Measurements from ENCODE around the gene CCDC88C.
A peak's percentile ranks its signal among the peaks of the same experiment; 100 is the strongest.

Gene CCDC88C

GRCh38 chr14:91381801-91382670, 35.6 kb downstream of the CCDC88C start:
- Histone ChIP-seq H3K9ac (ENCODE audit: low read length in 5 of 5) (no peak overlapping the region), H3K4me1 (ENCODE audit: control insufficient read depth in 5 of 5, insufficient read depth in 5 of 5, low read length in 5 of 5) (peaks cover 6 to 50% (median 40%) of the 10 kb centered on the region in 5 donors), H3K27ac (ENCODE audit: low read depth, low read length) (no peak overlapping the region), H3K4me3 (ENCODE audit: low read depth in 1 of 5, low read length in 5 of 5) (no peak overlapping the region), H3K36me3 (ENCODE audit: control insufficient read depth in 5 of 5, insufficient read depth in 5 of 5, low read length in 5 of 5) (no peaks in the 10 kb centered on the region), H3K9me3 (ENCODE audit: control insufficient read depth in 5 of 5, low read length in 5 of 5) (no peaks in the 10 kb centered on the region), H3K27me3 (ENCODE audit: control insufficient read depth in 5 of 5, insufficient read depth in 4 of 5, low read length in 5 of 5) (no peaks in the 10 kb centered on the region)

GRCh38 chr14:91380610-91381371, 36.8 kb downstream of the CCDC88C start:
- Histone ChIP-seq H3K9me3 (ENCODE audit: control insufficient read depth in 5 of 5, low read length in 5 of 5) (no peaks in the 10 kb centered on the region), H3K27me3 (ENCODE audit: control insufficient read depth in 5 of 5, insufficient read depth in 4 of 5, low read length in 5 of 5) (no peaks in the 10 kb centered on the region), H3K4me3 (ENCODE audit: low read depth in 1 of 5, low read length in 5 of 5) (no peak overlapping the region), H3K27ac (ENCODE audit: low read depth, low read length) (no peak overlapping the region), H3K4me1 (ENCODE audit: control insufficient read depth in 5 of 5, insufficient read depth in 5 of 5, low read length in 5 of 5) (peaks cover 6 to 60% (median 47%) of the 10 kb centered on the region in 5 donors), H3K9ac (ENCODE audit: low read length in 5 of 5) (no peak overlapping the region), H3K36me3 (ENCODE audit: control insufficient read depth in 5 of 5, insufficient read depth in 5 of 5, low read length in 5 of 5) (no peaks in the 10 kb centered on the region)

DNA sequence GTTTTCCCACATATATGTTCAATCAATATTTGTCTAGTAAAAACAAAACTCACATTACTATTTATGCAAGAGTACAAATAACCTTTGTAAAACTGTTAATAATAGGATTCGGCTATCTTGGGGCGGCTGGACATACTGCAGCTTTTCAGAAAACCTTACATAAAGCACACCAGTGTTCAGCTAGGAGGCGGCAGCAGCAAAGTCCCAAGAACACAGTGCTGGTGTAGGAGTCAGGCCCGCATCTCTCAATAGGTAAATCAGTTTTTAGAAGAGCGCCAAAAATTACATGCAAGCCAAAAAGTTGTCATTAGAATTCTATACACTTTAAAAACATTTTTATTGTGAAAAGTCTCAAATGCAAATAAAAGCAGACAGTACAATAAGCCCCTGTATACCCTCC, 37.5 kb downstream of the CCDC88C start:
- no peak overlapping the region for H3K4me3 ChIP-seq (ENCODE audit: low read depth in 1 of 5, low read length in 5 of 5)
- no peaks in the 10 kb centered on the region for H3K9me3 ChIP-seq (ENCODE audit: control insufficient read depth in 5 of 5, low read length in 5 of 5)
- no peak overlapping the region for H3K27ac ChIP-seq (ENCODE audit: low read depth, low read length)
- H3K9ac ChIP-seq (ENCODE audit: low read length in 5 of 5), result no peak overlapping the region
- H3K4me1 ChIP-seq (ENCODE audit: control insufficient read depth in 5 of 5, insufficient read depth in 5 of 5, low read length in 5 of 5), result peaks cover 6 to 63% (median 47%) of the 10 kb centered on the region in 5 donors
- no peaks in the 10 kb centered on the region for H3K36me3 ChIP-seq (ENCODE audit: control insufficient read depth in 5 of 5, insufficient read depth in 5 of 5, low read length in 5 of 5)
- H3K27me3 ChIP-seq (ENCODE audit: control insufficient read depth in 5 of 5, insufficient read depth in 4 of 5, low read length in 5 of 5), result no peaks in the 10 kb centered on the region

DNA sequence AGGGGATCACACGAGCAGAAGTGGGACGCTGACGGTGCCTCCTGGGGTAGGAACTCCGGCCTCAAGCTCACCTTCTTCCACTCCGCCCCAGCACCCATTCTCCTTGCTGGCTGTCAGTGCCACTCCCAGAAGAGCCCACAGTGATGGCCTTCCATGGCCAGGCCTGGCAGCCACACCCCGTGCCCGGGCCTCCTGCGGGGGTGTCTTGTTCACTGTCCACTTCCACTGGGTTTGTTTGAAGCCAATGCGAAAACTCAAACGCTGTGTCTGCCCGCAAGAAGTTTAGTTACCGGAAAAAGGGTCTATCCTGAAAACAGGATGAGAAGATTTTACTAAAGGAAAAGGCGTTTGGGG, 38.1 kb downstream of the CCDC88C start:
- peaks cover 6 to 69% (median 47%) of the 10 kb centered on the region in 5 donors for H3K4me1 ChIP-seq (ENCODE audit: control insufficient read depth in 5 of 5, insufficient read depth in 5 of 5, low read length in 5 of 5)
- no peak overlapping the region for H3K27ac ChIP-seq (ENCODE audit: low read depth, low read length)
- no peaks in the 10 kb centered on the region for H3K27me3 ChIP-seq (ENCODE audit: control insufficient read depth in 5 of 5, insufficient read depth in 4 of 5, low read length in 5 of 5)
- no peaks in the 10 kb centered on the region for H3K9me3 ChIP-seq (ENCODE audit: control insufficient read depth in 5 of 5, low read length in 5 of 5)
- no peak overlapping the region for H3K4me3 ChIP-seq (ENCODE audit: low read depth in 1 of 5, low read length in 5 of 5)
- H3K36me3 ChIP-seq (ENCODE audit: control insufficient read depth in 5 of 5, insufficient read depth in 5 of 5, low read length in 5 of 5), result no peaks in the 10 kb centered on the region
- H3K9ac ChIP-seq (ENCODE audit: low read length in 5 of 5), result peak overlapping the region in 1 of 5 donors; percentile 16

DNA sequence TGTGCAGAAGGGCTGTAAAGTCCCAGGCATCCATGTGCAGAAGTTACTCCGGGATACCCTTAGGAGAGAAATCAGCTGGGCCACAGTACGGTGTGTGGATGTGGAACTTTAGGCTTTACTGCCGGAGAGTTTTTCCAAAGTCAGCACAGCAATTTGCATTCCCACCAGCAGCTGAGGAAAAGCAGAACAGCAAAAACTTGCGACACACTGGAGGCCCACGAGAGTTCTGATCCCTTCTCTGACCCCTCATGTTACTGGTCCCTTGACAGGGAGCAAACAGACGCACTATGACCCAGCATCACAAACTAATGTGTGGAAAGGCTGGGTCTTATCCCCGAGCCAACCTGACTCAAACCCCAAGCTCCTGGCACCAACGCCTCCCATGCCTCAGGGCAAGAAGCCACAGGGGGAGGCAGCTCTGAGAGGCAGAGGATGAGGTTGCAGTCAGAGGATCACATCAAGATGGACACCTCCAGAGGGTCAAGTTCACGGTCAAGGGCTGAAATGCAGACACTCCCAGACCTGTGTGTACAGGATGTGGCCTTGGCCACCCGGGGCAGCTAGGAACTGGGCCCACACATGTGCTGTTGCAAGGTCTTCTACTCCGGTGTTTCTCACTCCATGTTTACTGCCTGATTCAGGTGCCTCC, 38.6 kb downstream of the CCDC88C start:
- H3K27ac ChIP-seq (ENCODE audit: low read depth, low read length), result peak overlapping the region; percentile 60

DNA sequence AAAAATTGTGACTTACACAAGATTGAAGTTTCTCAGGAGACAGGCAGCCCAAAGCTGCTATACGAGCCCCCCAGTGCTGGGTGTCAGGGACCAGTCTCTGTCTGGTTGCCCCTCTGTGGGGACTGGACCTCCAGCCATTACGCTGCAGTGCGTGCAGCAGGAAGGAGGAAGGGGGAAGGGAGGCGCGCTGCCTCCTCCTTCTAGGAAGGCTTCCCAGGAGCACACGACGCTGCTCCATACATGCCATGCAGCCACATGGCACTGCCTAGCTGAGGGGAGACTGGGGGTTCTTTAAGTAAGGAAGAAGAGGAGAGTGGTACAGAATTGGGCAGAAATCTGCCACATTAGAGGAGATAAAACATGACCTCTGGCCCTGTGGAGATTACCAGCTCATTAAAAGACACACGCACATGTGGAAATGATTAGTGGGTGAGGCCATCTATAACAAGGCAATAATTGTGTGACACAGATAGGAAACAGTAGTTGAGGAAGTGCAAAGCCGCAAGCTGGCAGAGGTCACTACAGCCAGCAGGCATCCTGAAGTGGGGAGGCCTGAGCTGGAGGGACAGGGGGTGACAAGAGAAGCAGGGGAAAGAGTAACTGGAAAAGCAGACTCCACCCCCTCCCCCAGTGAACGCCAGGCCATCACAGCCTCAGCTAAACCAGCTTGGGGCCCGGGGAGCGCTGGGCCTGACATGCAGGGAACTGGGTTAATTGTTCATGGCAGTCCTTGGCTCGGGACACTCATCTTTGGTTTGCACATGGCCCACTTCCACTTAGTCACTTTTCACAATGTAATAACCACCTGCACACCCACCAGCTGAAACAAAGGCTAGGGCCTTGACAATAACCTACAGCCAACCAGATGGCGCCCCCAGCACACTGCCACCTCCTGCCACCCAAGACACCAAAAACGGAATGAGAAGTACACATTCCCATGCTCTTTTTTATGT, 39.6 kb downstream of the CCDC88C start:
- H3K27me3 ChIP-seq (ENCODE audit: control insufficient read depth in 5 of 5, insufficient read depth in 4 of 5, low read length in 5 of 5), result no peaks in the 10 kb centered on the region
- no peaks in the 10 kb centered on the region for H3K36me3 ChIP-seq (ENCODE audit: control insufficient read depth in 5 of 5, insufficient read depth in 5 of 5, low read length in 5 of 5)
- peaks cover 6 to 79% (median 61%) of the 10 kb centered on the region in 5 donors for H3K4me1 ChIP-seq (ENCODE audit: control insufficient read depth in 5 of 5, insufficient read depth in 5 of 5, low read length in 5 of 5)
- H3K4me3 ChIP-seq (ENCODE audit: low read depth in 1 of 5, low read length in 5 of 5), result no peak overlapping the region
- H3K9ac ChIP-seq (ENCODE audit: low read length in 5 of 5), result no peak overlapping the region
- H3K27ac ChIP-seq (ENCODE audit: low read depth, low read length), result no peak overlapping the region
- H3K9me3 ChIP-seq (ENCODE audit: control insufficient read depth in 5 of 5, low read length in 5 of 5), result no peaks in the 10 kb centered on the region

More for the DNA sequence above, 38.6 kb downstream of the CCDC88C start:
- Histone ChIP-seq H3K36me3 (ENCODE audit: control insufficient read depth in 5 of 5, insufficient read depth in 5 of 5, low read length in 5 of 5) (no peaks in the 10 kb centered on the region), H3K27me3 (ENCODE audit: control insufficient read depth in 5 of 5, insufficient read depth in 4 of 5, low read length in 5 of 5) (no peaks in the 10 kb centered on the region), H3K4me1 (ENCODE audit: control insufficient read depth in 5 of 5, insufficient read depth in 5 of 5, low read length in 5 of 5) (peaks cover 6 to 74% (median 50%) of the 10 kb centered on the region in 5 donors), H3K4me3 (ENCODE audit: low read depth in 1 of 5, low read length in 5 of 5) (no peak overlapping the region), H3K9me3 (ENCODE audit: control insufficient read depth in 5 of 5, low read length in 5 of 5) (no peaks in the 10 kb centered on the region), H3K9ac (ENCODE audit: low read length in 5 of 5) (peak overlapping the region in 2 of 5 donors; percentile 11 to 16)

GRCh38 chr14:91376547-91377477, 40.8 kb downstream of the CCDC88C start:
- H3K9ac ChIP-seq (ENCODE audit: low read length in 5 of 5), result no peak overlapping the region
- no peaks in the 10 kb centered on the region for H3K9me3 ChIP-seq (ENCODE audit: control insufficient read depth in 5 of 5, low read length in 5 of 5)
- no peaks in the 10 kb centered on the region for H3K36me3 ChIP-seq (ENCODE audit: control insufficient read depth in 5 of 5, insufficient read depth in 5 of 5, low read length in 5 of 5)
- no peaks in the 10 kb centered on the region for H3K27me3 ChIP-seq (ENCODE audit: control insufficient read depth in 5 of 5, insufficient read depth in 4 of 5, low read length in 5 of 5)
- peaks cover 6 to 87% (median 69%) of the 10 kb centered on the region in 5 donors for H3K4me1 ChIP-seq (ENCODE audit: control insufficient read depth in 5 of 5, insufficient read depth in 5 of 5, low read length in 5 of 5)
- no peak overlapping the region for H3K27ac ChIP-seq (ENCODE audit: low read depth, low read length)
- H3K4me3 ChIP-seq (ENCODE audit: low read depth in 1 of 5, low read length in 5 of 5), result no peak overlapping the region

- H3K36me3 ChIP-seq (ENCODE audit: control insufficient read depth in 5 of 5, insufficient read depth in 5 of 5, low read length in 5 of 5), result no peaks in the 10 kb centered on the region
- no peak overlapping the region for H3K4me3 ChIP-seq (ENCODE audit: low read depth in 1 of 5, low read length in 5 of 5)
- no peak overlapping the region for H3K9ac ChIP-seq (ENCODE audit: low read length in 5 of 5)
- peaks cover 0 to 3% (median 0%) of the 10 kb centered on the region in 5 donors for H3K27me3 ChIP-seq (ENCODE audit: control insufficient read depth in 5 of 5, insufficient read depth in 4 of 5, low read length in 5 of 5)
- no peaks in the 10 kb centered on the region for H3K9me3 ChIP-seq (ENCODE audit: control insufficient read depth in 5 of 5, low read length in 5 of 5)
- no peak overlapping the region for H3K27ac ChIP-seq (ENCODE audit: low read depth, low read length)
- peaks cover 6 to 93% (median 67%) of the 10 kb centered on the region in 5 donors for H3K4me1 ChIP-seq (ENCODE audit: control insufficient read depth in 5 of 5, insufficient read depth in 5 of 5, low read length in 5 of 5)
These were observed 41.7 kb downstream of the CCDC88C start for GRCh38 chr14:91375720-91376452.

Measured in subcutaneous abdominal adipose tissue (tissue), 5 donors.